ENCODE measurements around the gene SIN3A. TPM values are rescaled to one million over a fixed set of nuclear protein-coding genes. Genes with fewer than 3 reads are reported as not detected.
A peak's percentile ranks its signal among the peaks of the same experiment; 100 is the strongest.
"Not testable (repeated sequence)": the region's sequence is repeated elsewhere in the genome, so short reads cannot be mapped to it uniquely, and the experiment has no call there.

Gene SIN3A
- total RNA-seq, 1 donor from 2014 or later, result 56.0 TPM

- ATAC-seq (no peak), DNase-seq (peak; percentile 76)
- H3K4me1 ChIP-seq, result peaks cover 26% of the 10 kb centered on the region
- H3K27ac ChIP-seq, result peak overlapping the region; percentile 92
- intact Hi-C loops (cut with DNase I), result no loop called here
- H3K9me3 ChIP-seq, result no peaks in the 10 kb centered on the region
- H3K4me3 ChIP-seq, result peak overlapping the region; percentile 94
- no peaks in the 10 kb centered on the region for H3K27me3 ChIP-seq
- TF ChIP-seq CTCF (IDR thresholded peaks at IDR 0.05), result peak; percentile 18
- no peaks in the 10 kb centered on the region for H3K36me3 ChIP-seq
Observed at GRCh38 chr15:75452865-75453702, 1.6 kb upstream of the SIN3A start.

- no peak for ATAC-seq
Observed at GRCh38 chr15:75452364-75452864, 924 bp upstream of the SIN3A start.

GRCh38 chr15:75451202-75451673 is 252 bp downstream of the SIN3A start:
- Histone ChIP-seq H3K9me3 (no peaks in the 10 kb centered on the region), H3K27me3 (no peaks in the 10 kb centered on the region), H3K4me1 (peaks cover 19% of the 10 kb centered on the region), H3K36me3 (no peaks in the 10 kb centered on the region), H3K27ac (peak overlapping the region; percentile 89), H3K4me3 (peak overlapping the region; percentile 94)
- intact Hi-C loops (cut with DNase I), result no loop called here
- no peak for ATAC-seq
- DNase-seq, result no peak
- no peak for TF ChIP-seq CTCF (IDR thresholded peaks at IDR 0.05)

More at GRCh38 chr15:75452364-75452864, 924 bp upstream of the SIN3A start:
- no peaks in the 10 kb centered on the region for H3K9me3 ChIP-seq
- DNase-seq, result peak; percentile 91
- no peaks in the 10 kb centered on the region for H3K36me3 ChIP-seq
- no peaks in the 10 kb centered on the region for H3K27me3 ChIP-seq
- no peak for TF ChIP-seq CTCF (IDR thresholded peaks at IDR 0.05)
- H3K27ac ChIP-seq, result peak overlapping the region; percentile 92
- intact Hi-C loops (cut with DNase I), result no loop called here
- peak overlapping the region; percentile 94 for H3K4me3 ChIP-seq
- peaks cover 26% of the 10 kb centered on the region for H3K4me1 ChIP-seq

- H3K27ac ChIP-seq, result peak overlapping the region; percentile 81
- no peaks in the 10 kb centered on the region for H3K9me3 ChIP-seq
- H3K4me3 ChIP-seq, result peak overlapping the region; percentile 94
- no peaks in the 10 kb centered on the region for H3K27me3 ChIP-seq
- peaks cover 16% of the 10 kb centered on the region for H3K4me1 ChIP-seq
- no peaks in the 10 kb centered on the region for H3K36me3 ChIP-seq
- DNase-seq (peak; percentile 99), ATAC-seq (peak; percentile 61)
- intact Hi-C loops (cut with DNase I), result no loop called here
- no peak for TF ChIP-seq CTCF (IDR thresholded peaks at IDR 0.05)
Observed at GRCh38 chr15:75450307-75451201, 936 bp downstream of the SIN3A start.

GRCh38 chr15:75449585-75450306 is 1.7 kb downstream of the SIN3A start:
- H3K9me3 ChIP-seq, result no peaks in the 10 kb centered on the region
- no peak for TF ChIP-seq CTCF (IDR thresholded peaks at IDR 0.05)
- peak overlapping the region; percentile 81 for H3K27ac ChIP-seq
- ATAC-seq (no peak), DNase-seq (no peak)
- H3K36me3 ChIP-seq, result no peaks in the 10 kb centered on the region
- H3K4me1 ChIP-seq, result peaks cover 16% of the 10 kb centered on the region
- peak overlapping the region; percentile 94 for H3K4me3 ChIP-seq
- no peaks in the 10 kb centered on the region for H3K27me3 ChIP-seq
- intact Hi-C loops (cut with DNase I), result no loop called here

- H3K36me3 ChIP-seq; H3K27ac ChIP-seq; H3K9me3 ChIP-seq; H3K27me3 ChIP-seq; ATAC-seq; intact Hi-C loops (cut with DNase I); H3K4me3 ChIP-seq: not testable (repeated sequence)
- peak; percentile 78 for DNase-seq
- peaks cover 26% of the 10 kb centered on the region for H3K4me1 ChIP-seq
Observed at GRCh38 chr15:75448171-75448570, 3.3 kb downstream of the SIN3A start.
